ENCODE results near the gene NTMT1. TPM values are rescaled to one million over a fixed set of nuclear protein-coding genes. Genes with fewer than 3 reads are reported as not detected.

NTMT1 gene
- total RNA-seq, 2 experiments from 2014 or later, result 50.7 to 52.5 TPM

DNA sequence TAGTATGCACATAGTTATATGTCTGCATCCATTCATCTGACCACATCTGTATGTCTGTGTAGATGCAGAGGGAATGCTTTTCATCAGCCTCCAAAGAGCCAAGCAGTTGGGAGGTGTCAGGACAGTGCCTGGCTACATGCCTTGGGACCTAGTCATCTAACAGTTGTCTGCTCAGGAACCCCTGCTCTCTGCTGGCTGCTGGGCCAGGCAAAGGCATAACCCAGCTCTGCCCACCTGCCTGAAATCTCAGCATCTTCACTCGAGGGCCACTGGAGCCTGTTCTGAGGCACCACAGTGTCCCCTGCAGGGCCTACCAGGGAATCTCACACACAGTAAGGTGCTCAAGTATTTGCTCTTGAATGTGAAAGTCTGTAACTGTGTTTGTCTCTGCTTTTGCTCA, 8.8 kb upstream of the NTMT1 start:
- H3K4me1 ChIP-seq (ENCODE audit: insufficient read depth, low read length), result peaks cover 16% of the 10 kb centered on the region
- intact Hi-C loops (cut with DNase I, micrococcal nuclease), result loop anchor here in 1 of 2 experiments (10.0 kb wide), 1 partner anchor 232 kb away; no protein-coding TSS in a partner anchor
- H3K4me3 ChIP-seq (ENCODE audit: low read length), result no peak overlapping the region
- H3K4me1 Mint-ChIP-seq (ENCODE audit: low read depth), result peaks cover 15% of the 10 kb centered on the region
- no peak overlapping the region for H3K27ac ChIP-seq (ENCODE audit: low read depth in 1 of 2, low read length in 2 of 2)
- H3K27ac Mint-ChIP-seq, result no peak overlapping the region
- ATAC-seq (ENCODE audit: poor library complexity), result peak; percentile 73
- H3K9me3 Mint-ChIP-seq, result no peaks in the 10 kb centered on the region
- peak in 2 of 14 experiments; percentile 41 to 44 for DNase-seq
- ChIA-PET CTCF (no interaction called here), POLR2A (no interaction called here)
- no peaks in the 10 kb centered on the region for H3K36me3 Mint-ChIP-seq (ENCODE audit: low read depth)
- peaks cover 25 to 31% of the 10 kb centered on the region in 2 experiments for H3K27me3 ChIP-seq (ENCODE audit: control insufficient read depth in 1 of 2, insufficient read depth in 2 of 2, low read length in 2 of 2)
- no peaks in the 10 kb centered on the region for H3K36me3 ChIP-seq (ENCODE audit: insufficient read depth, low read length)
- H3K9me3 ChIP-seq (ENCODE audit: control insufficient read depth in 1 of 2, insufficient read depth in 1 of 2, low read length in 2 of 2), result peaks cover 0 to 5% of the 10 kb centered on the region in 2 experiments
- TF ChIP-seq, protein P1, sequence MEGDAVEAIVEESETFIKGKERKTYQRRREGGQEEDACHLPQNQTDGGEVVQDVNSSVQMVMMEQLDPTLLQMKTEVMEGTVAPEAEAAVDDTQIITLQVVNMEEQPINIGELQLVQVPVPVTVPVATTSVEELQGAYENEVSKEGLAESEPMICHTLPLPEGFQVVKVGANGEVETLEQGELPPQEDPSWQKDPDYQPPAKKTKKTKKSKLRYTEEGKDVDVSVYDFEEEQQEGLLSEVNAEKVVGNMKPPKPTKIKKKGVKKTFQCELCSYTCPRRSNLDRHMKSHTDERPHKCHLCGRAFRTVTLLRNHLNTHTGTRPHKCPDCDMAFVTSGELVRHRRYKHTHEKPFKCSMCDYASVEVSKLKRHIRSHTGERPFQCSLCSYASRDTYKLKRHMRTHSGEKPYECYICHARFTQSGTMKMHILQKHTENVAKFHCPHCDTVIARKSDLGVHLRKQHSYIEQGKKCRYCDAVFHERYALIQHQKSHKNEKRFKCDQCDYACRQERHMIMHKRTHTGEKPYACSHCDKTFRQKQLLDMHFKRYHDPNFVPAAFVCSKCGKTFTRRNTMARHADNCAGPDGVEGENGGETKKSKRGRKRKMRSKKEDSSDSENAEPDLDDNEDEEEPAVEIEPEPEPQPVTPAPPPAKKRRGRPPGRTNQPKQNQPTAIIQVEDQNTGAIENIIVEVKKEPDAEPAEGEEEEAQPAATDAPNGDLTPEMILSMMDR (IDR thresholded peaks at IDR 0.05), result no peak
- H3K27me3 Mint-ChIP-seq, result peaks cover 29% of the 10 kb centered on the region
- H3K4me3 Mint-ChIP-seq, result no peak overlapping the region

DNA sequence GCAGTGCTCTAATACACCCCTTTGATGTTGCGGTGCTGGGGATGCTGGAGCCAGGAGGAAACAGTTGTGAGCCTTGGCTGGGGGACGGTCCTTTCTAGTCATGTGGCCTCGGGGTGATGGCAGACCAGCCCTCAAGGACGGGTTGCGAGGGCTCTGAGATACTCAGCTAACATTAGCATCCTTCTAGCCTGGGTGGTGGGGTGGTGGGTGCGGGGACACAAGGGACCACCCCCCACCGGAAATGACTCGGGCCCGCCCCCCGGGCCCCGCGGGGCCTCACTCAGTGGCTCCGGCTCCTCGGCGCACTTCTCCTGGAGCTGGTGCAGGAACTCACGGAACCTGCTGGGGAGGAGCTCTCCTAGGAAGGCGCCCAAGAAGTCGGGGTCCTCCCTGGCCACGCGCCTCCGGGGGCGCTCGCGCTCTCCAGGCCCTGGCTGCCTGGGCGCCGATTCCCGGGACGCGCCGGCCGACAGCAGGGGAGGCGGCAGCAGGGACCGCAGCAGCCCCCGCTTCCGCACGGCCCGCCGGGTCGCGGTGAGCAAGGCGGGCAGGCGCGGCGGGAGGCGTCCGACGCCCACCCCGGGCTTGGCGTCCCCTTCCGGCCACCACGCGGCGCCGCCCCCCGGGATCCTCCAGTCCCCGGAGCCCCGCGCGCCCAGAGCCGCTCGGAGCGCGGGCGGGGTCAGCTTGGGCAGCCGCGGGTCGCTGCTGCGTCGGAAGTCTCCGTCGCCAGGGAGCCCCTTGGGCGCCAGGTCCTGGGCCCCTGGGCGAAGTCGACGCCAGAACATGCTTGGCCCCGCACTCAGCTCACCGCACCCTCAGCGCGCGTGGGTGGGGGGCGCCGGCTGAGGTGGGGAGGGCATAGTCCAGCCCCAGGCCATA, 5.9 kb upstream of the NTMT1 start:
- Histone ChIP-seq H3K27ac (ENCODE audit: low read depth in 1 of 2, low read length in 2 of 2) (no peak overlapping the region), H3K4me1 (ENCODE audit: insufficient read depth, low read length) (peaks cover 28% of the 10 kb centered on the region), H3K36me3 (ENCODE audit: insufficient read depth, low read length) (no peaks in the 10 kb centered on the region), H3K4me3 (ENCODE audit: low read length) (no peak overlapping the region), H3K27me3 (ENCODE audit: control insufficient read depth in 1 of 2, insufficient read depth in 2 of 2, low read length in 2 of 2) (peaks cover 25 to 26% of the 10 kb centered on the region in 2 experiments), H3K9me3 (ENCODE audit: control insufficient read depth in 1 of 2, insufficient read depth in 1 of 2, low read length in 2 of 2) (peaks cover 0 to 5% of the 10 kb centered on the region in 2 experiments)
- DNase-seq, result peak in 3 of 14 experiments; percentile 22 to 47 (median 45)
- H3K27me3 Mint-ChIP-seq, result peaks cover 33% of the 10 kb centered on the region
- ChIA-PET POLR2A (interaction anchor here (0.9 kb wide), 1 partner anchor 481 kb away, joined by 3 read pairs; no protein-coding TSS in a partner anchor), CTCF (interaction anchor here (0.9 kb wide), 1 partner anchor 9 kb away, joined by 8 read pairs; no protein-coding TSS in a partner anchor)
- TF ChIP-seq, protein P1 (IDR thresholded peaks at IDR 0.05), result no peak
- no peaks in the 10 kb centered on the region for H3K9me3 Mint-ChIP-seq
- peaks cover 26% of the 10 kb centered on the region for H3K4me1 Mint-ChIP-seq (ENCODE audit: low read depth)
- intact Hi-C loops (cut with DNase I, micrococcal nuclease), result loop anchor here in 1 of 2 experiments (10.0 kb wide), 2 partner anchors 185 to 235 kb away; partner anchors contain the start of gene TOR1B
- no peak overlapping the region for H3K4me3 Mint-ChIP-seq
- H3K27ac Mint-ChIP-seq, result no peak overlapping the region
- no peak for ATAC-seq (ENCODE audit: poor library complexity)
- H3K36me3 Mint-ChIP-seq (ENCODE audit: low read depth), result peaks cover 2% of the 10 kb centered on the region

DNA sequence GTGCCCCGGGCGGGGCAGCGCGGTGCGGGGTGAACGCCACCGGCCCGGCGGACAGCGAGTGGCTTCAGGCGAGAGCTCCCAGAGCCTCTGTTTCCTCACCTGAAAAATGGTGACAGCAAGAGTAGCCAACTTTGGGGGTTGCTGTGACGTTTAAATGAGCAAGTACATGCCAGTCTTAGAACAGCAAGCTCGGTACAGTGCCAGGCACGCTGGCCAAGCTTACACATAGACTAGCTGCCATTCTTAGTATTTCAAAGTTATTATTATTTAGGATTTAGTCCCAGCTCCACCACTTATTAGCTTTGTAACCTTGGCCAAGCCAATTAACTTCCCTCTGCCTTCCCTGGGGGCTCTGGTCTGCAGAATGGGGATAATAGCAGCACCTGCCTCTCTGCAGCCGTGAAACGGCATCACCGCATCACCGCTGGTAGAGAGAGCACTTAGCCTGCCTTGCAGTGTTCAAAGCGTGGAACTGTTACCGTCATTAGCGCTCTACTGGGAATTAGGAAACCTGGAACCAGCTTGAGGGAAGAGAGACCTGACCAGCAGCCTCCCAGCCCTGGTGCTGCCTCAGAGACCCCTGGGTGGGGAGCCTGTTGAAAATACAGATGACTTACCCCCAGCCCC, 5.2 kb upstream of the NTMT1 start, which contains the start of gene C9orf50:
TSS of gene C9orf50 (minus strand) at position 433 of the 627 bp plus-strand sequence. CDS start 527 bp downstream, outside the sequence.
- CTCF ChIA-PET, result interaction anchor here (0.9 kb wide), 1 partner anchor 10 kb away, joined by 8 read pairs; no protein-coding TSS in a partner anchor
- H3K27ac Mint-ChIP-seq, result no peak within 1 kb of the TSS
- Histone ChIP-seq H3K4me3 (ENCODE audit: low read length) (no peak within 1 kb of the TSS), H3K9me3 (ENCODE audit: control insufficient read depth in 1 of 2, insufficient read depth in 1 of 2, low read length in 2 of 2) (peaks cover 0 to 5% of the 10 kb centered on the region in 2 experiments), H3K27ac (ENCODE audit: low read depth in 1 of 2, low read length in 2 of 2) (no peak within 1 kb of the TSS), H3K36me3 (ENCODE audit: insufficient read depth, low read length) (no peaks in the 10 kb centered on the region), H3K4me1 (ENCODE audit: insufficient read depth, low read length) (peaks cover 36% of the 10 kb centered on the region), H3K27me3 (ENCODE audit: control insufficient read depth in 1 of 2, insufficient read depth in 2 of 2, low read length in 2 of 2) (peaks cover 25 to 26% of the 10 kb centered on the region in 2 experiments)
- POLR2A ChIA-PET, result interaction anchor here (0.9 kb wide), 1 partner anchor 482 kb away, joined by 3 read pairs; no protein-coding TSS in a partner anchor
- peaks cover 4% of the 10 kb centered on the region for H3K36me3 Mint-ChIP-seq (ENCODE audit: low read depth)
- DNase-seq (no peak), ATAC-seq (ENCODE audit: poor library complexity) (no peak)
- TF ChIP-seq, protein P1 (IDR thresholded peaks at IDR 0.05), result no peak
- peaks cover 33% of the 10 kb centered on the region for H3K27me3 Mint-ChIP-seq
- peaks cover 30% of the 10 kb centered on the region for H3K4me1 Mint-ChIP-seq (ENCODE audit: low read depth)
- H3K4me3 Mint-ChIP-seq, result no peak within 1 kb of the TSS
- intact Hi-C loops (cut with DNase I, micrococcal nuclease), result loop anchor here in 1 of 2 experiments (10.0 kb wide), 1 partner anchor 184 kb away; the partner anchor contains the start of gene TOR1B
- no peaks in the 10 kb centered on the region for H3K9me3 Mint-ChIP-seq

All from CD4-positive, alpha-beta T cell (primary cell).